HL-60/S4 treated with phorbol 12-myristate 13-acetate at 8.2 ng/mL for 4 days and 3 days (cell line): Measurements from ENCODE around the gene CHCHD3.

ENCODE experiments used
- in situ Hi-C: fragments of 300-500 bp; cut with MboI; formaldehyde crosslinking; loops from 2 replicates; pipeline ENCODE4 v1.15.0; 2022; ENCODE audit warnings: low sequenced_read_pairs

Gene CHCHD3

DNA sequence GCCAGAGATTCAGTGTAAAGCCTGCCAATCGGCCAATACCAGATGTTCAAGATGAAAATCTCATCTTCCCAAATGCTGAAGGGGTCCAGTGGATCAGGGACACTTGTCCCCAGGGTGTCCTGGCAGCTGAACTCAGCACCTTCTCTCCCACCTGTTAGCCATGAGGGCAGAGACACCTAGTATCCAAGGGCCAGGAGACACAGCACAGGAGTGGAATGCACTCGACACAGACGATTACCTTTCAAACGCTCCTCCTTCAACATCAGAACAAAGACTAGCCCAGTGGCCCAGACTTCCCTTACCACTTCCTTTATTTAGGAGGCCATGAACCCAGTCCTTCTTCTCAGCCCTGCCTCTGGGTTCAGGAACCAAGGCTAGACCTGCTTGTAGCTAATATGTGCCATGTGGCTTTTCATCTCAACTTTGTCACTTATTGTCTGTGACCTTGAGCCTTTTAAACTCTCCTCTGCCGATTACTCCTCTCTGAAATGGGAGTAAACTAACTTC, 325.4 kb downstream of the CHCHD3 start:
- in situ Hi-C loops, result no loop called here

GRCh38 chr7:132755538-132756483, 326.1 kb downstream of the CHCHD3 start:
- in situ Hi-C loops, result no loop called here

DNA sequence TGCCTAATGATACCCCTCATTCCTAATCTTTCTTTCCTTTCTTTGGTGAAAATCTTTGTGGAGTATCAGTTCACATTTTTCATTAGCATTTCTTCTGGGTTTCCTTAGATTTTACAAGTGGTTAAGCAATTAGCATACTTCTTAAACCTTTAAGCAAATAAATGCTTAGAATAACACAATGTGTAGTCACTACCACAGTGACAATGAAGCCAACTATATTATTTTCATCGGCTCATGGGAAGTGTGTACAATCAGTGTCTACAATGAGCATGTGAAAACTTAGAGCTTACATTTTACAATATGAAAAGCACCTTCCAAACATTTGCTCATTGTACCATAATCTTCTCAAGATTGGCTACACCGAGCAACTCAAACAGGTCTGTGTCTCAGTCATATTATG, 329.5 kb downstream of the CHCHD3 start:
- in situ Hi-C loops, result no loop called here

DNA sequence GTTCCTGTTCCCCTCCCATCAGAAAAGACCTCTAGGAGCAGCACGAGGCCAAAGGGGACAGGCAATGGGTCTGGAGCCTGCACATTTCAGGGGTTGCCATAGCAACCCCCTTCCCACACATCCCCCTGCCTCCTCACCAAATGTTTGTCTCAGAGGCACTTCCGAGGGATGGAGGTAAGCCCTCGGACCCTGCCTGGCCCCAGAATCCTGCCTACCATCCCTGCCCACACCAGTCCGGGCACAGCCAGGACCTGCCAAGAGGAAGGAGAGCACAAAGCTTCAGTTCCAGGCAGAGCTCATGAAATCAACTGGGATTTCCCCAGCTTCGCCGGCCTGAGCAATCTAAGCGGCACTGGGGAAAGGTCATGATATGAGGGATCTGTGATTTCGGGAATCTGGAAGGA, 330.6 kb downstream of the CHCHD3 start:
- in situ Hi-C loops, result no loop called here

- in situ Hi-C loops, result no loop called here
These were observed 331.2 kb downstream of the CHCHD3 start for GRCh38 chr7:132750530-132751217.

GRCh38 chr7:132750096-132750495, 331.8 kb downstream of the CHCHD3 start:
- in situ Hi-C loops, result no loop called here

DNA sequence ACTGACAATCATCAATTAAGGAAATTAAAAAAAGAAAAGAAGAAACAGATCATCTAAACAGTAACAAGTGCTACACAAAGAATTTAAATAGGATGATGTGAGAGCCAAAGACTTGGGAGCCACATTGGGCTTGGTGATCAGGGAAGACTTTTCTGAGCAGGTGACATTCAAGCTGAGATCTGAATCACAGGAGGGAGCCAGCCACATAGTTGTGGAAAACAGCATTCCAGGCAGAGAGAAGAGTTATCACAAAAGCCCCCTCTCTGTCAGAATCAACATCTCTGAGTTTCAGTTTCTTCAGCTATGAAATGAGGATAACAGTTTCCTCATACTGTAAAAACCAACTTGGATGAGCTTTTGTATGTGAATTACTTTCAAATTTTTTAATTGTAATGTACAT, 336.4 kb downstream of the CHCHD3 start:
- in situ Hi-C loops, result no loop called here

DNA sequence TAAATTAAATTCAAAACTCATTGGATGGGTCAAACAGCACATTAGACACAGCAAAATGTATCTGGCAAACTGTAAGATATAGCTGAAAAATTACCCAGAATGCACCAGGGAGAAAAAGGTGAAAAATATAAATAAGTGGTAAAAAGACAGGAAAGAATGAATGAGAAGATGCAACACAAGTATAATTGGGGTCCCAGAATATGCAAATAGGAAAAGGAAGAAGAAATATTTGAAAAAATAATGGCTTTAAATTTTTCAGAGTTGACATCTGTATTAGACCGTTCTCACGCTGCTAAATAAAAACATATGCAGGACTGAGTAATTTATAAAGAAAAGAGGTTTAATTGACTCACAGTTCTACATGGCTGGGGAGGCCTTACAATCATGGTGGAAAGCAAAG, 337.9 kb downstream of the CHCHD3 start:
- in situ Hi-C loops, result no loop called here

DNA sequence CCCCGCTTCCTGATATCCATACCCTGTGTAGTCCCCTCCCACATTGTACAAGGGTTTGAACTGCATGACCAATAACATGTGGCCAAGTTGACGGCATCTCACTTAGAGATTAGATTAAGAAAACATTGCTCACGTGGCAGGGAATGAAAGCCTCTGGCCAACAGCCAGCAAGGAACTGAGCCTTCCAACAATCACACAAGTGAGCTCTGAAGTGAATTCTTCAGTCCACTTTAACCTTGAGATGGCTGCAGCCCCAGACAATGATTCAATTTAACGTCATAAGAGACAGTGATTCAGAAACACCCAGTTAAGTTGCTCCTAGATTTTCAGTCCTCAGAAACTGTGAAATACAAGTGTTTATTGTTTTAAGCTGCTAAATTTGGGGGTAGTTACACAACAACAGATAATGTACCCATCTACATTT, 339.7 kb downstream of the CHCHD3 start:
- in situ Hi-C loops, result no loop called here

GRCh38 chr7:132740176-132740575, 341.7 kb downstream of the CHCHD3 start:
- in situ Hi-C loops, result no loop called here

- in situ Hi-C loops, result no loop called here
These were observed 342.5 kb downstream of the CHCHD3 start for GRCh38 chr7:132739271-132739955.

DNA sequence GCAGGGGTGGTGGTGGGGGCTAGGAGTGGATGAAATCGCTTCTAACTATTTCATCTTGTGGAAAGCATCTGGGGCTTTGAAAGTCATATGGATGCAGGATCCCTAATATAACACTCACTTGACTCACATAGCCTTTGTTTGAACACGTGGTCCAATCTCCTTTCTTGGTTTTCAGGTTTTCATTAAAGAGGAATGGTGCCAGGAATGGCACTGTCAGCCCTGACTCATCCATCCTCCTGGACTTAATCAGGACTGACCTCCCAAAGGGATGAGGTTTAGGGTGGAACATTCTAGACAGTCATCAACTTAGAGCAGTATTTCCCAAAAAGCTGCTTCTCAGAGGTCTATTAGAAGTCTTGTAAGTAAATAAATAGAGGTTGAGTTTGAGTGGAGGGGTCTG, 343.6 kb downstream of the CHCHD3 start:
- in situ Hi-C loops, result no loop called here

DNA sequence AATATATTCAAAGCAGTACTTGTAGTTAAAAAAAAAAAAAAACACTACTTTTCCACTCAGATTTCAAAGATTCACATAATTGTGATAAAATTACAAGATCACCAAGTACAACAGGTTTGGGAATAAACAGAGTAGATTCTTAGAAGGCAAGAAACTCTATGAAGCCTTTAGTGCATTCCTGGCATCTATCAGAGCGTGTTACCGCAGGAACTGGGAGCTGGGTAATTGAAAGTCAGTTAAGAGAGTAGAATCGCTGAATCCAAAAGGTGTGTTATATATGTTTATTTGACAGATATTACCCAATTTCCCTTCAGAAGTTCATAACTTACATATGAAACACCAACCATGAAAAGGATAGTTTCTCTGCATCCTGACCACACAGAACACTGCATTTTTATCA, 346.4 kb downstream of the CHCHD3 start:
- in situ Hi-C loops, result no loop called here
